ENCODE measurements around the gene SCGB1D4. TPM values are rescaled to one million over a fixed set of nuclear protein-coding genes. Genes with fewer than 3 reads are reported as not detected.

The SCGB1D4 gene
- total and polyA plus RNA-seq, 10 of the 15 experiments (the other 5 are each of a cell fraction or from before 2014, with no cell fraction given) = not detected

DNA sequence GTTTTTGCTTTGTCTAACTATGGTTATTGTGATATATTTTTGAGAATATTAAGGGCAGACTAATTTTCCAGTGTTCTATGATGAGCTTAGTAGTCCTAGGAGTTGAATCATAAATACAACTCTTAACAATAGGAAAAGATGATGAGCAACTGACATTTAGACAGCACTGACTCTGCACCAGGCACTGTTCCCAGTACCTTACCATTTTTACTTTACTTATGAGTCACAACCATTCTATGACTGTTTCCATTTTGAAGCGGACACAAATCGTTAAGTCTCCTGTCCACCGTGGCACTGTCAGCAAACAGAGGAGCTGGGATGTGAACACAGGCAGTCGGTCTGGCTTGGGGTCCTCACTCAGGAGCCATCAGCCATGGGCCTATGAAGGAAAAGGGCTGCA lies 32.3 kb downstream of the SCGB1D4 start:
- SMC1A ChIA-PET (ENCODE audit: uncharacterized antibody, unreplicated experiment) = no interaction called here
- Histone ChIP-seq H2AFZ (ENCODE audit: control insufficient read depth, low read depth, low read length) (no peak overlapping the region), H3K27ac (ENCODE audit: control insufficient read depth, insufficient read depth) (no peak overlapping the region), H3K9me3 (replicated peaks; ENCODE audit: control insufficient read depth, insufficient read depth, low read length) (no peaks in the 10 kb centered on the region), H3K27me3 (replicated peaks in 1 of 2; ENCODE audit: control insufficient read depth in 2 of 2, insufficient read depth in 2 of 2, low read length in 1 of 2) (no peaks in the 10 kb centered on the region; a peak in 1 of 4 replicates), H4K20me1 (ENCODE audit: control insufficient read depth, insufficient read depth) (no peaks in the 10 kb centered on the region), H3K4me2 (ENCODE audit: control insufficient read depth, insufficient read depth) (no peak overlapping the region), H3K4me3 (no peak overlapping the region), H3K36me3 (ENCODE audit: control insufficient read depth in 2 of 2, insufficient read depth in 2 of 2, low read length in 1 of 2) (no peaks in the 10 kb centered on the region), H3K79me2 (ENCODE audit: control insufficient read depth, insufficient read depth, low read length) (no peaks in the 10 kb centered on the region), H3K4me1 (ENCODE audit: control insufficient read depth, insufficient read depth, low read length) (no peaks in the 10 kb centered on the region), H3K9ac (ENCODE audit: control insufficient read depth, insufficient read depth, low read length) (no peak overlapping the region)
- in situ Hi-C loops (cut with MboI) (no loop called here), intact Hi-C loops (cut with micrococcal nuclease; ENCODE audit: unreplicated experiment) (no loop called here)
- FAIRE-seq = no peak
- no TSS peak for BruUV-seq (replicated peaks)
- CTCF ChIA-PET = no interaction called here
- DNase-seq (ENCODE audit: low read depth, low spot score) = no peak
- no peak for ATAC-seq
- RAD21 ChIA-PET (ENCODE audit: unreplicated experiment) = no interaction called here
- POLR2A ChIA-PET = no interaction called here
- 56% methylated on average over 4 of the region's 4 CpGs for WGBS (ENCODE audit: insufficient coverage, insufficient replicate concordance, low lambda C conversion rate, missing lambda C conversion rate)
- TF ChIP-seq MYC (IDR thresholded peaks at IDR 0.05; ENCODE audit: insufficient read depth, insufficient read length, insufficient replicate concordance, low read length, severe bottlenecking) = no peak
- no peak for TF ChIP-seq YBX1 (IDR thresholded peaks at IDR 0.05)
- no peak for TF ChIP-seq NR2C2 (IDR thresholded peaks at IDR 0.05; ENCODE audit: borderline replicate concordance, control insufficient read depth, insufficient read length, low read depth)
- TF ChIP-seq JUND (IDR thresholded peaks at IDR 0.05; ENCODE audit: low read depth, low read length) = no peak
- TF ChIP-seq, protein P1, sequence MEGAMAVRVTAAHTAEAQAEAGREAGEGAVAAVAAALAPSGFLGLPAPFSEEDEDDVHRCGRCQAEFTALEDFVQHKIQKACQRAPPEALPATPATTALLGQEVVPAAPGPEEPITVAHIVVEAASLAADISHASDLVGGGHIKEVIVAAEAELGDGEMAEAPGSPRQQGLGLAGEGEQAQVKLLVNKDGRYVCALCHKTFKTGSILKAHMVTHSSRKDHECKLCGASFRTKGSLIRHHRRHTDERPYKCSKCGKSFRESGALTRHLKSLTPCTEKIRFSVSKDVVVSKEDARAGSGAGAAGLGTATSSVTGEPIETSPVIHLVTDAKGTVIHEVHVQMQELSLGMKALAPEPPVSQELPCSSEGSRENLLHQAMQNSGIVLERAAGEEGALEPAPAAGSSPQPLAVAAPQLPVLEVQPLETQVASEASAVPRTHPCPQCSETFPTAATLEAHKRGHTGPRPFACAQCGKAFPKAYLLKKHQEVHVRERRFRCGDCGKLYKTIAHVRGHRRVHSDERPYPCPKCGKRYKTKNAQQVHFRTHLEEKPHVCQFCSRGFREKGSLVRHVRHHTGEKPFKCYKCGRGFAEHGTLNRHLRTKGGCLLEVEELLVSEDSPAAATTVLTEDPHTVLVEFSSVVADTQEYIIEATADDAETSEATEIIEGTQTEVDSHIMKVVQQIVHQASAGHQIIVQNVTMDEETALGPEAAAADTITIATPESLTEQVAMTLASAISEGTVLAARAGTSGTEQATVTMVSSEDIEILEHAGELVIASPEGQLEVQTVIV (IDR thresholded peaks at IDR 0.05; ENCODE audit: borderline replicate concordance, partially characterized antibody) = no peak
- TF ChIP-seq SUPT20H (IDR thresholded peaks at IDR 0.05; ENCODE audit: borderline replicate concordance, control insufficient read depth, low read depth, low read length) = no peak
- TF ChIP-seq EP300 (IDR thresholded peaks at IDR 0.05; ENCODE audit: borderline replicate concordance in 1 of 2, control insufficient read depth in 1 of 2, low read depth in 2 of 2, low read length in 2 of 2) = no peak
- TF ChIP-seq KLF5 (IDR thresholded peaks at IDR 0.05; ENCODE audit: partially characterized antibody) = no peak
- no peak for TF ChIP-seq EGR1 (IDR thresholded peaks at IDR 0.05; ENCODE audit: borderline replicate concordance in 1 of 2, low read depth in 2 of 2, low read length in 2 of 2)
- TF ChIP-seq RUNX3 (IDR thresholded peaks at IDR 0.05; ENCODE audit: low read length) = no peak
- no peak for TF ChIP-seq BACH1 (IDR thresholded peaks at IDR 0.05; ENCODE audit: borderline replicate concordance)
- TF ChIP-seq, protein P2, sequence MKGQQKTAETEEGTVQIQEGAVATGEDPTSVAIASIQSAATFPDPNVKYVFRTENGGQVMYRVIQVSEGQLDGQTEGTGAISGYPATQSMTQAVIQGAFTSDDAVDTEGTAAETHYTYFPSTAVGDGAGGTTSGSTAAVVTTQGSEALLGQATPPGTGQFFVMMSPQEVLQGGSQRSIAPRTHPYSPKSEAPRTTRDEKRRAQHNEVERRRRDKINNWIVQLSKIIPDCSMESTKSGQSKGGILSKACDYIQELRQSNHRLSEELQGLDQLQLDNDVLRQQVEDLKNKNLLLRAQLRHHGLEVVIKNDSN (IDR thresholded peaks at IDR 0.05; ENCODE audit: borderline replicate concordance, extremely low read length, insufficient read depth, low read depth, low read length) = no peak
- no peak for TF ChIP-seq CBFB (IDR thresholded peaks at IDR 0.05; ENCODE audit: low read depth)
- no peak for TF ChIP-seq CBX3 (IDR thresholded peaks at IDR 0.05; ENCODE audit: borderline replicate concordance, low read depth)
- TF ChIP-seq CEBPB (IDR thresholded peaks at IDR 0.05; ENCODE audit: borderline replicate concordance in 1 of 2, low read depth in 2 of 2, low read length in 2 of 2) = no peak
- TF ChIP-seq EZH2 (IDR thresholded peaks at IDR 0.05; ENCODE audit: borderline replicate concordance, control insufficient read depth, low read depth, low read length) = no peak
- TF ChIP-seq, protein P3, sequence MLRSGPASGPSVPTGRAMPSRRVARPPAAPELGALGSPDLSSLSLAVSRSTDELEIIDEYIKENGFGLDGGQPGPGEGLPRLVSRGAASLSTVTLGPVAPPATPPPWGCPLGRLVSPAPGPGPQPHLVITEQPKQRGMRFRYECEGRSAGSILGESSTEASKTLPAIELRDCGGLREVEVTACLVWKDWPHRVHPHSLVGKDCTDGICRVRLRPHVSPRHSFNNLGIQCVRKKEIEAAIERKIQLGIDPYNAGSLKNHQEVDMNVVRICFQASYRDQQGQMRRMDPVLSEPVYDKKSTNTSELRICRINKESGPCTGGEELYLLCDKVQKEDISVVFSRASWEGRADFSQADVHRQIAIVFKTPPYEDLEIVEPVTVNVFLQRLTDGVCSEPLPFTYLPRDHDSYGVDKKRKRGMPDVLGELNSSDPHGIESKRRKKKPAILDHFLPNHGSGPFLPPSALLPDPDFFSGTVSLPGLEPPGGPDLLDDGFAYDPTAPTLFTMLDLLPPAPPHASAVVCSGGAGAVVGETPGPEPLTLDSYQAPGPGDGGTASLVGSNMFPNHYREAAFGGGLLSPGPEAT (IDR thresholded peaks at IDR 0.05; ENCODE audit: low read depth) = no peak

Data from GM12878 (cell line).